Keratinocyte (primary cell): ENCODE data around the gene EHMT1. TPM values are rescaled to one million over a fixed set of nuclear protein-coding genes. Genes with fewer than 3 reads are reported as not detected.

ENCODE experiments used
- DNase-seq: peaks from one replicate; pipeline ENCODE4 v3.0.0-alpha.2; 2011; ENCODE audit warnings: low read depth, missing footprints, low spot score
- FAIRE-seq: peaks from 2 replicates; lab custom pipeline; 2011; peaks lifted over from hg19 to GRCh38; lab: Jason Lieb, UNC
- H2AFZ ChIP-seq: 2 replicates; pipeline ENCODE4 v1.6.0; 2012; ENCODE audit warnings: low read length, control low read depth, inconsistent platforms; ENCODE audit not compliant: control insufficient read depth
- H3K27ac ChIP-seq: 2 replicates; pipeline ENCODE4 v1.5.1; 2011; ENCODE audit warnings: low read length; ENCODE audit not compliant: control insufficient read depth, insufficient read depth
- H3K27me3 ChIP-seq: 3 replicates; pipeline ENCODE4 v1.6.0; 2011; ENCODE audit warnings: low read length; ENCODE audit not compliant: control insufficient read depth, insufficient read depth; ENCODE audit errors: extremely low read depth
- H3K36me3 ChIP-seq, 2 experiments: 2 replicates in 1 of 2; 3 replicates in 1 of 2; pipeline ENCODE4 v1.5.1; 2011; ENCODE audit warnings: low read length in 2 of 2, mild to moderate bottlenecking in 1 of 2; ENCODE audit not compliant: control insufficient read depth in 2 of 2, insufficient read depth in 2 of 2; ENCODE audit errors: extremely low read depth in 1 of 2
- H3K4me1 ChIP-seq: 3 replicates; pipeline ENCODE4 v1.5.1; 2011; ENCODE audit warnings: low read length; ENCODE audit not compliant: control insufficient read depth, insufficient read depth; ENCODE audit errors: extremely low read depth
- H3K4me2 ChIP-seq: 3 replicates; pipeline ENCODE4 v1.6.0; 2011; ENCODE audit warnings: low read depth, low read length; ENCODE audit not compliant: control insufficient read depth, insufficient read depth; ENCODE audit errors: extremely low read depth
- H3K4me3 ChIP-seq, 3 experiments: fragments of 200-600 bp in 1 of 3; sonication (generic) in 1 of 3; 2 replicates in 2 of 3; 3 replicates in 1 of 3; pipeline ENCODE4 v1.5.1; 2011 to 2016; ENCODE audit warnings: low read length in 3 of 3, mild to moderate bottlenecking in 3 of 3, control low read depth in 2 of 3, inconsistent platforms in 1 of 3, low read depth in 1 of 3, mixed read lengths in 1 of 3, mixed run types in 1 of 3, moderate library complexity in 1 of 3; ENCODE audit not compliant: control insufficient read depth in 2 of 3, insufficient read depth in 2 of 3; ENCODE audit errors: extremely low read depth in 1 of 3
- H3K79me2 ChIP-seq: 2 replicates; pipeline ENCODE4 v1.6.0; 2012; ENCODE audit warnings: low read length; ENCODE audit not compliant: control insufficient read depth, insufficient read depth
- H3K9ac ChIP-seq: 3 replicates; pipeline ENCODE4 v1.6.0; 2011; ENCODE audit warnings: low read length; ENCODE audit not compliant: control insufficient read depth, insufficient read depth; ENCODE audit errors: extremely low read depth
- H3K9me1 ChIP-seq: 3 replicates; pipeline ENCODE4 v1.6.0; 2011; ENCODE audit warnings: low read length; ENCODE audit not compliant: control insufficient read depth, insufficient read depth; ENCODE audit errors: extremely low read depth
- H3K9me3 ChIP-seq: 2 replicates; pipeline ENCODE4 v1.5.1; 2012; ENCODE audit warnings: low read depth, low read length; ENCODE audit not compliant: control insufficient read depth
- H4K20me1 ChIP-seq: 3 replicates; pipeline ENCODE4 v1.6.0; 2011; ENCODE audit warnings: low read length; ENCODE audit not compliant: control insufficient read depth, insufficient read depth; ENCODE audit errors: extremely low read depth
- CTCF ChIP-seq, 3 experiments: IDR thresholded peaks in 1 of 3; conservative IDR thresholded peaks in 1 of 3; optimal IDR thresholded peaks in 1 of 3; 2 replicates in 2 of 3; 3 replicates in 1 of 3; pipeline versions ENCODE3 to v1.5.1; 2011; ENCODE audit warnings: low read length in 3 of 3, mild to moderate bottlenecking in 3 of 3, moderate library complexity in 2 of 3, control low read depth in 1 of 3, inconsistent platforms in 1 of 3; ENCODE audit not compliant: insufficient read depth in 2 of 3; ENCODE audit errors: extremely low read depth in 1 of 3
- EZH2 ChIP-seq: IDR thresholded peaks from one replicate; pipeline ENCODE4 v1.6.1; 2012; ENCODE audit warnings: inconsistent platforms, mild to moderate bottlenecking, low read length, moderate library complexity
- dilution Hi-C: fragments of 300-500 bp; cut with MboI; formaldehyde crosslinking; loops from one replicate; pipeline ENCODE4 v1.7.0; 2020; ENCODE audit warnings: low sequenced_read_pairs; ENCODE audit not compliant: extremely low pct_ligation_motif_present
- polyA plus RNA-seq, 5 experiments: library from polyadenylated mRNA; depleted of rRNA in 3 of 5; stranded (reverse) in 3 of 5; stranded (forward) in 1 of 5; unstranded in 1 of 5; fragments of >200 nt; gene quantifications; 1 replicate in 1 of 5; 2 replicates in 3 of 5; 3 replicates in 1 of 5; pipeline versions ENCODE4 v1.2.1 to v1.2.3, GENCODE V29; 2011 to 2012; ENCODE audit warnings: missing spikeins in 2 of 5, low read depth in 1 of 5, low replicate concordance in 1 of 5

Gene EHMT1
- polyA plus RNA-seq, 1 donor (not counting 4 experiments of a cell fraction or from before 2014, with no cell fraction given): 25.9 TPM

DNA sequence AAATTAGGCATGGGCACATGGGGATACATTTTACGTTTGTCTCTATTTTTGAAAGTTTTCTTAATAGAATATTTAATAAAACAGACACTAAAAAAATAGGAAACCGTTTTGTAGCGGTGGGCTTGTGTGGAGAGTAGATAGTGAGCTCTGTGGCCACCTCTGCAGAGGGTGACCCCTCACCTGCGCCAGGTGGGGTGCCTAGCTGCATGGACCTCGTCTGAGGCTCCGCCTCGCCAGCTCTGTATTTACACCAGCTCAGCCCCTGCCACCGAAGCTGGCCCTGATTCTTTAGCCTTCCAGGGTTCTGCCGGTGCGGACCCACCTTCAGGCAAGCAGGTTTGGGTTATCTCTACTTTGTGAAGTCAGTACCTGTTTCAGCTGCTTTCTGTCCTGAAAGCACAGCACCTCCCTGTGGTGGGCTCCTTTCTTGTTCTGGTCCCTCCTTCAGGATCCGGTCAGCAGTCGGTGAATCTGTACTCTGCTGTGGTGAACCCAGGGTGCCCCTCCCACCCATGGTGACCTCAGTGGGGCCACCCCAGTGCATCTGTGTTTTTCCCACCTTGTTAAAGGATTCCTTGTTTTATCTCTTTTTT lies 153.6 kb downstream of the EHMT1 start:
- no peak for TF ChIP-seq EZH2
- TF ChIP-seq CTCF (optimal IDR thresholded peaks at IDR 0.05 in 1 of 3, IDR thresholded peaks at IDR 0.05 in 1 of 3, conservative IDR thresholded peaks at IDR 0.05 in 1 of 3; ENCODE audit: extremely low read depth in 1 of 3, insufficient read depth in 2 of 3, low read length in 3 of 3): peak in 1 of 3 experiments; percentile 37
- Histone ChIP-seq H3K27ac (no peak overlapping the region), H3K4me3 (no peak overlapping the region), H4K20me1 (no peaks in the 10 kb centered on the region), H3K27me3 (no peaks in the 10 kb centered on the region), H3K4me2 (no peak overlapping the region), H3K79me2 (no peaks in the 10 kb centered on the region), H2AFZ (no peak overlapping the region), H3K9ac (no peak overlapping the region), H3K4me1 (no peaks in the 10 kb centered on the region), H3K36me3 (peaks cover 18 to 26% of the 10 kb centered on the region in 2 experiments), H3K9me3 (no peaks in the 10 kb centered on the region), H3K9me1 (no peaks in the 10 kb centered on the region)
- dilution Hi-C loops: no loop called here
- FAIRE-seq (no peak), DNase-seq (no peak)

- Histone ChIP-seq H3K4me3 (no peak overlapping the region), H4K20me1 (no peaks in the 10 kb centered on the region), H3K4me1 (no peaks in the 10 kb centered on the region), H2AFZ (no peak overlapping the region), H3K9me1 (no peaks in the 10 kb centered on the region), H3K4me2 (no peak overlapping the region), H3K79me2 (no peaks in the 10 kb centered on the region), H3K9me3 (no peaks in the 10 kb centered on the region), H3K9ac (no peak overlapping the region), H3K27ac (no peak overlapping the region), H3K36me3 (peaks cover 37 to 41% of the 10 kb centered on the region in 2 experiments), H3K27me3 (no peaks in the 10 kb centered on the region)
- dilution Hi-C loops: no loop called here
- TF ChIP-seq CTCF (optimal IDR thresholded peaks at IDR 0.05 in 1 of 3, IDR thresholded peaks at IDR 0.05 in 1 of 3, conservative IDR thresholded peaks at IDR 0.05 in 1 of 3; ENCODE audit: extremely low read depth in 1 of 3, insufficient read depth in 2 of 3, low read length in 3 of 3) (no peak), EZH2 (no peak)
- no peak for FAIRE-seq
- DNase-seq: no peak
Observed at GRCh38 chr9:137774775-137775386, 156.1 kb downstream of the EHMT1 start.
